ENCODE results near the gene BCAS3.
"Not testable (repeated sequence)": the region's sequence is repeated elsewhere in the genome, so short reads cannot be mapped to it uniquely, and the experiment has no call there.

Gene BCAS3

GRCh38 chr17:61422116-61422799 is 744.6 kb downstream of the BCAS3 start:
- DNase-seq (ENCODE audit: low read depth in 2 of 2) = no peak

DNA sequence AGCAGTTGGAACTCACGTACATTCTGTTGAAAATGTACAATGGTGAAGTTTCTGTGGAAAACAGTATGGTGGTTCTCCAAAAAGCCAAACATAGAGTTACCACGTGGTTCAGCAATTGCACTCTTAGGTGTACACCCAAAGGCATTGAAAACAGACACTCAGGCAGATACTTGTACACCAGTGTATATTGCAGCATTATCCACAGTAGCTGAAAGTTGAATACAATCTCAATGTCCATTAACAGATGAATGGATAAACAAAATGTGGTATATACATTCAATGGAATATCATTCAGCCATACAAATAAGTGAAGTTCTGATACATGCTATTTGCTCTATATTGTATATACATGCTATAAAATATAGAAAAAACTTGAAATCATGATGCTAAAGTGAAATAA is 745.2 kb downstream of the BCAS3 start:
- DNase-seq (ENCODE audit: low read depth in 2 of 2) = no peak

GRCh38 chr17:61423967-61424649 is 746.5 kb downstream of the BCAS3 start:
- no peak for DNase-seq (ENCODE audit: low read depth in 2 of 2)

DNA sequence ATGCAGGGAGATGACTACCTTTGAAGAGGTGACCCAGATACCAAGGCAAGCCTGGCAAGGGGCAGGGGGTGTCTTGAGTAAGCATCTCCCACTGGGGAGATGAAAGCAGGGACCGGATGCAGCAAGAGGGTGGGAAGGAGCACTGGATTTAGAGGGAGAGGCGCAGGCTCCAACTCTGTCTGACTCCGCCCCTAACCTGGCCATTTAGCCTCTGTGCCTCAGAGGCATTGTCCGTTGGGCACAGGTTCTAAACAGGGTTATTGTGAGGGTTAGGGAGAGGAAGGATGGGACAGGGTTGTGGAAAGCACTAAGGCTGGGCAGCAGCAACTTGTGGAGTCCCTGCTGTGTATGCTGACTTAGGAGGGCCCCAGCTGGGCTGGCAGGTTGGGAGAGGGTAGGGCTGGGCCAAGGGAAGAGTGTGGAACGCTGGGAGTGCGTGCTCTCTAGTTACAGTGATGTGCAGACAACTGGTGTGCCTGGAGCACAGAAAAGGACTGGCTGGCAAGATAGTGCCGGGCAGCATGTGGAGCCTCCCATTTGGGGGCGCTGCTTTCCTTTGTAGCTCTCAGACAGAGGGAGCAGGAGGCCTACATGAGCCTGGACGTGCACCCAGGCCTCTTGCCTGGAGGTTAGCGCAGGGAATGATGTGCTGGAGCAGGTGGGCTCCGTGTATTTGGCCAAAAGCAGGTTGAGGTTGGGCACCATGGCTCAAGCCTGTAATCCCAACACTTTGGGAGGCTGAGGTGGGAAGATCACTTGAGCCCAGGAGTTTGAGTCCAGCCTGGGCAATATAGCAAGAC is 748.2 kb downstream of the BCAS3 start:
- DNase-seq (ENCODE audit: low read depth in 2 of 2) = no peak

DNA sequence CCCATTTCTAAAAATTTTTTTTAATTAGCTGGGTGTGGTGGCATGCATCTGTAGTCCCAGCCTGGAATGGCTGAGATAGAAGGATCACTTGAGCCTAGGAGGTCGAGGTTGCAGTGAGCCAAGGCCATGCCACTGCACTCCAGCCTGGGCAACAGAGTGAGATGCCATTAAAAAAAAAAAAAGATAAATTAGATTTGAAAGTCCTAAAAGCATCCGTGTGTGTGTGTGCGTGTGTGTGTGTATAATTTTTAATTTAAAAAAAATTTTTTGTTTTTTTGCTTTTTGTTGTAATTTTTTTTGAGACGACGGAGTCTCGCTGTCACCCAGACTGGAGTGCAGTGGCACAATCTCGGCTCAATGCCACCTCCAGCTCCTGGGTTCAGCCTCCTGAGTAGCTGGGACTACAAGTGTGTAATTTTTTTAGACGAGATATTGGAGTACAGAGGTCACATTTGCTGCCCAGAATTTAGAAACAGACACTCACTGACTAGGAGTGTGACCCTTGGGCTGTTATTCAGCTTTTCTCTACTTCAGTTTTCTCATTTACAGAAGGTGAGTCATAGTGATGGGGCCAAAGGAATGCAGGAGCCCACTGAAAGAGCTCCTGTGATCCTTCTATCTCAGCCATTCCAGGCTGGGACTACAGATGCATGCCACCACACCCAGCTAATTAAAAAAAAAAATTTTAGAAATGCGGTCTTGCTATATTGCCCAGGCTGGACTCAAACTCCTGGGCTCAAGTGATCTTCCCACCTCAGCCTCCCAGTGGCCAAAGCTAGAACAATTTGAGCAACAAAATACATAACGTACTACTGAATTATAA is 749.0 kb downstream of the BCAS3 start:
- no peak for DNase-seq (ENCODE audit: low read depth in 2 of 2)

GRCh38 chr17:61427567-61427966 is 749.9 kb downstream of the BCAS3 start:
- DNase-seq (ENCODE audit: low read depth in 2 of 2) = no peak

GRCh38 chr17:61429274-61429673 is 751.6 kb downstream of the BCAS3 start:
- no peak for DNase-seq (ENCODE audit: low read depth in 2 of 2)

- DNase-seq (ENCODE audit: low read depth in 2 of 2) = not testable (repeated sequence)
Measured at GRCh38 chr17:61429831-61430230, 752.2 kb downstream of the BCAS3 start.

DNA sequence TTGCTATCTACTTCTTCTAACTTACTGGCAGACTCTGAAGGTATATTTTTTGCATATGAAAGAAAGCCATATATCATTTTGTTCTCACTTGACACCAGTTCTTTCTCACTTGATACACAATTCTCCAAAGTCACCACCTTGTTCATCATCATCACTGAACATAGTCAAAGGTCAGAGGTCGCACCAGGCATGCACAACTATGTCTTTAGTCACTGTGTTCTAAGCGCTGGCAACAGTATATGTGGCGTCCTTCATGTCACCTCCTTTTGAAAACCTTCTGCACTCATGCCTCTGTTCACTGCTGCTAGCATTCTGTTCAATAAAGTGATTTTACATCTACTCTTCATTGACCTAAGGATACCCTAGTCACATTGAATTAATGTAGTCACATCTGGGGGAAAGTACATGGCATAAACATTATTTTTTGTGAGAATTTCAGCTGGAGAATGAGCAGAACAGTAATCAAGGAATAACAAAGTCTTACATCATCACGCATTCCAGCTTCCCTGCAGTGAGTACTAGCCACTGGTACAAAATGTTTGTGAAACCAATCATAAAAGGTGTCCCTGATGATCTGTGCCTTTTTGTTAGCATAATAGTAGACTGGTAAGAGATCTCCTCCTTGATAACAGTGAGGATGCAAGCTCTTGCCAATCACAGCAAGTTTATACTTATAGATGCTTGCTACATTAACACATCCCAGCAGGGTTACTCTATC is 754.1 kb downstream of the BCAS3 start:
- no peak for DNase-seq (ENCODE audit: low read depth in 2 of 2)

GRCh38 chr17:61436273-61436672 is 758.6 kb downstream of the BCAS3 start:
- no peak for DNase-seq (ENCODE audit: low read depth in 2 of 2)

DNA sequence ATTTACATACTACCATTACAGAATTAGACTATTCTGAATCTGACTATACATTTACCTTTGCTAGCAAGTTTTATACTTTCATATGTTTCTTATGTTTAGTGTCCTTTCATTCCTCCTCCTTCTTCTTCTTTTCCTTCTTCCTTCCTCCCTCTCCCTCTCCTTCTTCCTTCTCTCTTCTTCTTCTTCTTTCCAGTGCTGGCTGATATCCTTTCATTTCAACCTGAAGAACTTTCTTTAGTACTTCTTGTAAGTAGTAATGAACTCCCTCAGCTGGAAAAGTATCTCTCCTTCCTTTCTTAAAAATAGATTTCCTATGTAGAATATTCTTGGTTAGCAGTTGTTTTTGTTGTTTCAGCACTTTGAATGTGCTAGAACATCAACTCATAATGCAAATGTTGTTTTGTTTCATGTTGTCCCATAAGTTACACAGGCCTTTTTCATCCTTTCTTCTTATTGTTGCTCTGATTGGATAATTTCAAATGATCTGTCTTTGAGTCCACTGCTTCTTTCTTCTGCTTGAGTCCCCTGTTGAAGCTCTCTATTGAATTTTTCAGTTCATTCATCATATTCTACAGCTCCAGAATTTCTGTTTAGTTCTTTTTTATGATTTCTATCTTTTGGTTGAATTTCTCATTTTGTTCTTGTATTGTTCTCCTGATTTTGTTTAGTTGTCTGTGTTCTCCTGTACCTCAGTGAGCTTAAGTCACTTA is 759.5 kb downstream of the BCAS3 start:
- no peak for DNase-seq (ENCODE audit: low read depth in 2 of 2)

DNA sequence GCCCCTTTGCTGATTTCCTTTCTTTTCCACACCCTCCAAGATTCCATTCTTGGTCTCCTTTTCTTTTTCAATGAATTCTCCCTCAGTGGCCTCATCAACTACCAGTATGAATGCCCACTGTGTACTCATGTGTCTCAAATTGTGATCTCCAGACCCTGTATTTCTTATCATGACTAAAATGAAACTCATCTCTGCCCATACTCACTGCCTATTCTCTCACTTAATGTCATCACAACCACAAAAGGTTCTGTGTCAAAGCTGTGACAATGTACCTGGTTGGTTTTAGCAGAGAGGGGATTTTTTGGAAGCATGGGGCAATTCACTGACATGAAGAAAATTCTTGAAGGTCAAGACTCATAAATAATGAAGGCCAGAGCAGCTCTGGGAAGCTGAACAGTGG is 763.0 kb downstream of the BCAS3 start:
- no peak for DNase-seq (ENCODE audit: low read depth in 2 of 2)

DNA sequence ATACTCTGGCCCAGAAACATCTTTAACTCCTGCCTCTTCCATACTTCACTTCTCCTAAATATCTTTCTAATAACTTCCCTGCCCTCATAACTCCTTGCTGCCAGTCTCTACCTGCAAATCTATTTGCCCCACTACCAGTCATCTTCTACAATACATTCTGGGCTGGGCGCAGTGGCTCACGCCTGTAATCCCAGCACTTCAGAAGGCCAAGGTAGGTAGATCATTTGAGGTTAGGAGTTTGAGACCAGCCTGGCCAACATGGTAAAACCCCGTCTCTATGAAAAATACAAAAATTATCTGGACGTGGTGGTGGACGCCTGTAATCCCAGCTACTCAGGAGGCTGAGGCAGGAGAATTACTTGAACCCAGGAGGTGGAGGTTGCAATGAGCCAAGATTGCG is 763.9 kb downstream of the BCAS3 start:
- DNase-seq (ENCODE audit: low read depth in 2 of 2) = not testable (repeated sequence)

DNA sequence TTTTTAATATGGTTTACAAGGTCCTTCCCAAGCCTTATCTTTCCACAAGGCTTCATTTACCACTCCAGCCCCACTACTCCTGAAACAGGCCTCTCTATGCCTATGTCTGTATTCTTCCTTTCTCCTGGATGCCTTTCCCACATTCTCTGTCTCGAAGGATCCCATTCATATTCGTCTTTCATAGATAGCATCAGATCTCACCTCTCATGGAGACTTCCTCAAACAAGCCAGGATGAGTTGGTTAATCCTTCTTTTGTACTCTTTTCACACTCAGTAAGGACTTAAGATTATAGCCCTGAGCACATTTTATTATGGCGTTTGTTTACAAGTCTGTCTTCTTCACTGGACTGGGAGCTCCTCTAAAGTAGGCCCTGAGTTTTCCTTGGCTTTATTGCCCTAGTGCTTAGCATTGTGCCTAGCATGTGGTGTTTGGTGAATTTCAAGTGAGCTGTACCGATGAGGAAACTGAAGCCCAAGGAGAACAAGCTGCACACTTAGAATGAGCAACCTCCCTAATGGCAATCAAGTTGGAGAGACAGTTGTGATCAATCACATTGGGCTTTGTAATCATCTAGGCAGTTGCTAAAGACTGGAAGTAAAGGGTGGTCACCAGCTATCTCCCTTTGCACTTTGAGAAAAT is 764.6 kb downstream of the BCAS3 start:
- no peak for DNase-seq (ENCODE audit: low read depth in 2 of 2)
